HEK293 (cell line): Measurements from ENCODE around the gene CHERP.

Experiments
- CTCF ChIA-PET: fragments of 350-600 bp; formaldehyde crosslinking; extraction: SDS; loops from one replicate; lab custom pipeline; 2021; ENCODE audit warnings: antibody characterized with exemption; lab: Yijun Ruan, JAX
- POLR2A ChIA-PET: fragments of 300-600 bp; formaldehyde crosslinking; extraction: SDS; loops from one replicate; lab custom pipeline; 2020; ENCODE audit warnings: antibody characterized with exemption, inconsistent platforms; lab: Yijun Ruan, JAX
- H3K27ac ChIP-seq: fragments of 200-500 bp; sonication (Bioruptor generic); 2 replicates; pipeline ENCODE4 v1.5.1; 2014; ENCODE audit warnings: low read depth, low read length, control low read depth, inconsistent platforms; ENCODE audit errors: extremely low read depth
- H3K36me3 ChIP-seq, 2 experiments: fragments of 200-500 bp in 1 of 2; sonication (Bioruptor generic) in 1 of 2; 1 replicate in 1 of 2; 2 replicates in 1 of 2; pipeline ENCODE4 v1.5.1; 2014 to 2017; ENCODE audit warnings: inconsistent platforms in 2 of 2, low read length in 2 of 2; ENCODE audit not compliant: control insufficient read depth in 2 of 2, insufficient read depth in 1 of 2
- H3K4me1 ChIP-seq: fragments of 200-500 bp; sonication (Bioruptor generic); 2 replicates; pipeline ENCODE4 v1.5.1; 2014; ENCODE audit warnings: mild to moderate bottlenecking, low read length, inconsistent platforms; ENCODE audit not compliant: control insufficient read depth, insufficient read depth
- H3K4me3 ChIP-seq: 2 replicates; pipeline ENCODE4 v1.5.1; 2011; ENCODE audit warnings: low read depth, mild to moderate bottlenecking, control low read depth, low read length, moderate library complexity
- H3K9me3 ChIP-seq: fragments of 200-500 bp; sonication (Bioruptor generic); 2 replicates; pipeline ENCODE4 v1.5.1; 2014; ENCODE audit warnings: low read depth, low read length, inconsistent platforms; ENCODE audit not compliant: control insufficient read depth, insufficient read depth
- AEBP2 ChIP-seq: fragments of 450-650 bp; formaldehyde crosslinking; IDR thresholded peaks from 2 replicates; pipeline ENCODE4 v1.5.1; 2016; ENCODE audit warnings: missing biosample characterization, missing genetic modification characterization, borderline replicate concordance
- FEZF1 ChIP-seq: fragments of 450-650 bp; formaldehyde crosslinking; IDR thresholded peaks from 2 replicates; pipeline ENCODE4 v1.5.1; 2016; ENCODE audit warnings: missing biosample characterization, missing genetic modification characterization
- HIC1 ChIP-seq: fragments of 450-650 bp; formaldehyde crosslinking; IDR thresholded peaks from 2 replicates; pipeline ENCODE4 v1.5.1; 2016; ENCODE audit warnings: missing biosample characterization, missing genetic modification characterization
- MZF1 ChIP-seq: fragments of 450-650 bp; formaldehyde crosslinking; IDR thresholded peaks from 2 replicates; pipeline ENCODE4 v1.5.1; 2017; ENCODE audit warnings: missing biosample characterization, missing genetic modification characterization, borderline replicate concordance
- YY1 ChIP-seq: fragments of 450-650 bp; formaldehyde crosslinking; IDR thresholded peaks from 2 replicates; pipeline ENCODE4 v1.5.1; 2018; ENCODE audit warnings: missing biosample characterization, missing genetic modification characterization
- ZFP3 ChIP-seq: fragments of 450-650 bp; formaldehyde crosslinking; IDR thresholded peaks from 2 replicates; pipeline ENCODE4 v1.5.1; 2016; ENCODE audit warnings: low read depth, missing biosample characterization, missing genetic modification characterization
- ZNF354C ChIP-seq: fragments of 450-650 bp; formaldehyde crosslinking; IDR thresholded peaks from 2 replicates; pipeline ENCODE4 v1.5.1; 2016; ENCODE audit warnings: missing biosample characterization, missing genetic modification characterization, low read depth, borderline replicate concordance
- ZNF624 ChIP-seq: fragments of 450-650 bp; formaldehyde crosslinking; IDR thresholded peaks from 2 replicates; pipeline ENCODE4 v1.5.1; 2017; ENCODE audit warnings: missing biosample characterization, missing genetic modification characterization
- ZNF658 ChIP-seq: fragments of 450-650 bp; formaldehyde crosslinking; IDR thresholded peaks from 2 replicates; pipeline ENCODE4; 2016; ENCODE audit warnings: missing biosample characterization, missing genetic modification characterization
- ZNF670 ChIP-seq: fragments of 450-650 bp; formaldehyde crosslinking; IDR thresholded peaks from 2 replicates; pipeline ENCODE4 v1.5.1; 2016; ENCODE audit warnings: missing biosample characterization, missing genetic modification characterization, low read depth
- TF ChIP-seq, protein P1 (sequence below): fragments of 450-650 bp; formaldehyde crosslinking; IDR thresholded peaks from 2 replicates; pipeline ENCODE4 v1.5.1; 2017; ENCODE audit warnings: missing biosample characterization, missing genetic modification characterization
- TF ChIP-seq, protein P2 (sequence below): fragments of 450-650 bp; formaldehyde crosslinking; IDR thresholded peaks from 2 replicates; pipeline ENCODE4 v1.5.1; 2016; ENCODE audit warnings: missing biosample characterization, missing genetic modification characterization

Gene CHERP

GRCh38 chr19:16521715-16522289 is 20.4 kb downstream of the CHERP start:
- CTCF ChIA-PET: no interaction called here

GRCh38 chr19:16520986-16521624 is 21.1 kb downstream of the CHERP start:
- CTCF ChIA-PET: no interaction called here
- POLR2A ChIA-PET: no interaction called here
- Histone ChIP-seq H3K4me1 (no peaks in the 10 kb centered on the region), H3K36me3 (peaks cover 22 to 96% of the 10 kb centered on the region in 2 experiments), H3K27ac (no peak overlapping the region), H3K4me3 (no peak overlapping the region), H3K9me3 (no peaks in the 10 kb centered on the region)
- TF ChIP-seq, protein P1, sequence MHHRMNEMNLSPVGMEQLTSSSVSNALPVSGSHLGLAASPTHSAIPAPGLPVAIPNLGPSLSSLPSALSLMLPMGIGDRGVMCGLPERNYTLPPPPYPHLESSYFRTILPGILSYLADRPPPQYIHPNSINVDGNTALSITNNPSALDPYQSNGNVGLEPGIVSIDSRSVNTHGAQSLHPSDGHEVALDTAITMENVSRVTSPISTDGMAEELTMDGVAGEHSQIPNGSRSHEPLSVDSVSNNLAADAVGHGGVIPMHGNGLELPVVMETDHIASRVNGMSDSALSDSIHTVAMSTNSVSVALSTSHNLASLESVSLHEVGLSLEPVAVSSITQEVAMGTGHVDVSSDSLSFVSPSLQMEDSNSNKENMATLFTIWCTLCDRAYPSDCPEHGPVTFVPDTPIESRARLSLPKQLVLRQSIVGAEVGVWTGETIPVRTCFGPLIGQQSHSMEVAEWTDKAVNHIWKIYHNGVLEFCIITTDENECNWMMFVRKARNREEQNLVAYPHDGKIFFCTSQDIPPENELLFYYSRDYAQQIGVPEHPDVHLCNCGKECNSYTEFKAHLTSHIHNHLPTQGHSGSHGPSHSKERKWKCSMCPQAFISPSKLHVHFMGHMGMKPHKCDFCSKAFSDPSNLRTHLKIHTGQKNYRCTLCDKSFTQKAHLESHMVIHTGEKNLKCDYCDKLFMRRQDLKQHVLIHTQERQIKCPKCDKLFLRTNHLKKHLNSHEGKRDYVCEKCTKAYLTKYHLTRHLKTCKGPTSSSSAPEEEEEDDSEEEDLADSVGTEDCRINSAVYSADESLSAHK (tag by site-specific recombination): no peak
- TF ChIP-seq, protein P2, sequence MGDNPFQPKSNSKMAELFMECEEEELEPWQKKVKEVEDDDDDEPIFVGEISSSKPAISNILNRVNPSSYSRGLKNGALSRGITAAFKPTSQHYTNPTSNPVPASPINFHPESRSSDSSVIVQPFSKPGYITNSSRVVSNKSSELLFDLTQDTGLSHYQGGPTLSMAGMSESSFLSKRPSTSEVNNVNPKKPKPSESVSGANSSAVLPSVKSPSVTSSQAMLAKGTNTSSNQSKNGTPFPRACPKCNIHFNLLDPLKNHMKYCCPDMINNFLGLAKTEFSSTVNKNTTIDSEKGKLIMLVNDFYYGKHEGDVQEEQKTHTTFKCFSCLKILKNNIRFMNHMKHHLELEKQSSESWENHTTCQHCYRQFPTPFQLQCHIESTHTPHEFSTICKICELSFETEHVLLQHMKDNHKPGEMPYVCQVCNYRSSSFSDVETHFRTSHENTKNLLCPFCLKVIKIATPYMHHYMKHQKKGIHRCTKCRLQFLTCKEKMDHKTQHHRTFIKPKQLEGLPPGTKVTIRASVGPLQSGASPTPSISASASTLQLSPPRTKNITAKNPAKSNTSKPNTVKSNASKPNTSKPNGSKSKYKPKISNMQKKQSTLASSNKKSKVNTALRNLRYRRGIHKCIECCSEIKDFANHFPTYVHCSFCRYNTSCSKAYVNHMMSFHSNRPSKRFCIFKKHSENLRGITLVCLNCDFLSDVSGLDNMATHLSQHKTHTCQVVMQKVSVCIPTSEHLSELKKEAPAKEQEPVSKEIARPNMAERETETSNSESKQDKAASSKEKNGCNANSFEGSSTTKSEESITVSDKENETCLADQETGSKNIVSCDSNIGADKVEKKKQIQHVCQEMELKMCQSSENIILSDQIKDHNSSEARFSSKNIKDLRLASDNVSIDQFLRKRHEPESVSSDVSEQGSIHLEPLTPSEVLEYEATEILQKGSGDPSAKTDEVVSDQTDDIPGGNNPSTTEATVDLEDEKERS: no peak
- TF ChIP-seq HIC1 (tag by site-specific recombination) (0 out of 2 replicates have a peak, but pooled peaks have one; percentile 33), YY1 (tag by site-specific recombination) (no peak), ZNF624 (no peak)

More at GRCh38 chr19:16521715-16522289, 20.4 kb downstream of the CHERP start:
- H3K36me3 ChIP-seq: peaks cover 27 to 96% of the 10 kb centered on the region in 2 experiments
- TF ChIP-seq MZF1 (no peak), AEBP2 (no peak)
- TF ChIP-seq, all 188 proteins: peak for 0
- no peak overlapping the region for H3K27ac ChIP-seq
- no peaks in the 10 kb centered on the region for H3K4me1 ChIP-seq
- H3K4me3 ChIP-seq: no peak overlapping the region
- H3K9me3 ChIP-seq: no peaks in the 10 kb centered on the region
- POLR2A ChIA-PET: no interaction called here

DNA sequence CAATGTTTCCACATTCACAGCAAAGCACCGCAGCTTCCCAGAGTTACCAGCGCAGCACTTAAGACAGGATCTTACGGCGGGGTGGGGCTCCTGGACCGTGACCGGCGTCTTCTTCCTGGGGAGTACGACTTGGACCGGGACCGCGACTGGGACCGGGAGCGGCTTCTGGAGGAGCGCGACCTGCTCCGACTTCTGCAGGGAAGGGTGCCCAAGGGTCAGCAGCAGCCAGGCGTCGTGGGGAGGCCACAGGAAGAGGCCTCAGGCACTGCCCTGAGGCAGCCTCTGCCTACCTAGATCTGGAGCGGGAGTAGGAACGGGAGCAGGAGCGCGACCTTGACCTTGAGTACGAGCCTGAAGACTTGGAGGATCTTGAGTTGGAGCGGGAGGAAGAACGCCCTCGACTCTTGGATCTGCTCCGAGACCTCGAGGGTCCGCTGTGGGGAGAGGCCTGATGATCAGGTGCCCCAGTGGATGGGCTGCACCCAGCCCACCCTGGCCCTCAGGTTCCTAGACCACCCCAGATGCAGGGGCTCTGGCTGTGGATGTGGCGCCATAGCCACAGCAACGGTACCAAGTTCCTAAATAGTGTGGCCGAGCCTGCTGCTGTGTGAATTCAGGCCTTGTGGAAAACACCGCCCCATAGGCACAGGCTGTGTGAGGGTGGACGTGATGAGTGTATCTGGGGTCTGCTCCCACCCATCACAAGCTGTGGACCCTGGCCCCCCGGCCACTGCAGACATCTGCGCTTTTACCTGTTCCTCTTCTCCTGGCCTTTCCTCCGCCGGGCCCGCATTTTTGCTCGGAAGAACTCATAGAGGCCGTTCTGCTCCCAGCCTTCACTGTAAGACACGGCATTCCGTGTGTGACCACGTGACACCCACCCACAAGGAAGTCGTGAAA is 21.9 kb downstream of the CHERP start:
- ChIA-PET POLR2A (no interaction called here), CTCF (no interaction called here)
- TF ChIP-seq FEZF1 (tag by site-specific recombination) (no peak), ZNF354C (tag by site-specific recombination) (no peak), ZNF658 (tag by site-specific recombination) (no peak), ZNF670 (tag by site-specific recombination) (no peak), ZFP3 (no peak)
- TF ChIP-seq, protein P1 (tag by site-specific recombination): no peak
- Histone ChIP-seq H3K4me1 (no peaks in the 10 kb centered on the region), H3K27ac (no peak overlapping the region), H3K36me3 (peaks cover 29 to 90% of the 10 kb centered on the region in 2 experiments), H3K9me3 (no peaks in the 10 kb centered on the region), H3K4me3 (no peak overlapping the region)
